ENCODE data around the gene TMEM54. TPM values are rescaled to one million over a fixed set of nuclear protein-coding genes. Genes with fewer than 3 reads are reported as not detected.

Gene TMEM54
- total and polyA plus RNA-seq, 3 experiments from 2014 or later: 2.5 to 2.6 TPM; not detected in 1

DNA sequence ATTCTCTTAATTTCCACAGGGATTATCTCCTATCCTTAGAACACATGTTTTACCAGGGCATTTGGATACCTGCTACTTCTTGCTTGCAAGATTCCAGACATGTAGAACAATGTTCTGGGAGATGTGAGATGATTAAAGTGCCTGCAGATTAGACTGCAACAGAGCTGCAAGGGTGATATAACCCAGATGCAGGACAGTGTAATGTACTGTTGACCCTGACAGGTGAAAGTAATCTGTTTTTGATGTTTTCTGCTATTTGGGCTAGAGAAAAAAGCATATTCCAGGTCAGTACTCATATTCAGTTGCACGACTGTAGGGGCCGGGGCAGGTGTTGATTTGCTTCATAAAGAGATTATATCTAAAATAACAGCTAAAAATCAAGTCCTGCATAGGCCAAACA, 27.1 kb upstream of the TMEM54 start:
- CTCF ChIA-PET: interaction anchor here (0.9 to 2.8 kb wide), 2 partner anchors 126 to 128 kb away, joined by 3 to 9 read pairs; no protein-coding TSS in a partner anchor
- peaks cover 17% of the 10 kb centered on the region for H3K4me1 ChIP-seq (ENCODE audit: insufficient read depth, low read length)
- POLR2A ChIA-PET: no interaction called here

DNA sequence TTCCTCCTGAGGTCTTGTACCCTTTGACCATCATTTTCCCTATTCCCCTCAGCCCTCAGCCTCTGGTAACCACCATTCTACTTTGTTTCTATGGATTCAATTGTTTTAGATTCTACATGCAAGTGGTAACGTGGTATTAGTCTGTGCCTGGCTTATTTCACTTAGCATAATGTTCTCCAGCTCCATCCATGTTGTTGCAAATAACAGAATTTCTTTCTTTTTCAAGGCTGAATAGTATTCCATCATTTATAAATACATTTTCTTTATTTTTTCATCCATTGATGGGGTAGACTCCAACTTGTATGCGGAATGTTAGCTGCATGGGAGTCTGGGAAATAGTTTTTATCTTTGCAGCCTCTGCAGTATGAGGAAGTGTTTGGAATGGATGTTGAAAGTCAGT, 26.3 kb upstream of the TMEM54 start:
- peaks cover 27% of the 10 kb centered on the region for H3K27me3 ChIP-seq (ENCODE audit: insufficient read depth, low read length, poor library complexity, severe bottlenecking)
- H3K36me3 ChIP-seq (ENCODE audit: insufficient read depth, low read length): no peaks in the 10 kb centered on the region
- peaks cover 40 to 46% of the 10 kb centered on the region in 2 donors for H3K27me3 Mint-ChIP-seq
- H3K9me3 Mint-ChIP-seq: no peaks in the 10 kb centered on the region
- no peak for DNase-seq
- no peak overlapping the region for H3K27ac ChIP-seq (ENCODE audit: low read depth, low read length)
- no peak overlapping the region for H3K4me3 ChIP-seq (ENCODE audit: low read length)
- H3K4me1 Mint-ChIP-seq: peaks cover 15 to 24% (median 15%) of the 10 kb centered on the region in 3 donors
- no peak overlapping the region for H3K27ac Mint-ChIP-seq
- peaks cover 0 to 4% (median 2%) of the 10 kb centered on the region in 3 donors for H3K36me3 Mint-ChIP-seq
- POLR2A ChIA-PET: no interaction called here
- CTCF ChIA-PET: interaction anchor here (2.8 kb wide), 1 partner anchor 129 kb away, joined by 9 read pairs; no protein-coding TSS in a partner anchor
- peaks cover 17% of the 10 kb centered on the region for H3K4me1 ChIP-seq (ENCODE audit: insufficient read depth, low read length)
- H3K4me3 Mint-ChIP-seq: no peak overlapping the region
- H3K9me3 ChIP-seq (ENCODE audit: low read length): no peaks in the 10 kb centered on the region

More for the DNA sequence above, 27.1 kb upstream of the TMEM54 start:
- Histone ChIP-seq H3K27ac (ENCODE audit: low read depth, low read length) (no peak overlapping the region), H3K36me3 (ENCODE audit: insufficient read depth, low read length) (no peaks in the 10 kb centered on the region), H3K27me3 (ENCODE audit: insufficient read depth, low read length, poor library complexity, severe bottlenecking) (peaks cover 23% of the 10 kb centered on the region), H3K4me3 (ENCODE audit: low read length) (no peak overlapping the region), H3K9me3 (ENCODE audit: low read length) (no peaks in the 10 kb centered on the region)
- Mint-ChIP-seq H3K4me1 (peaks cover 15 to 24% (median 15%) of the 10 kb centered on the region in 3 donors), H3K4me3 (no peak overlapping the region), H3K9me3 (no peaks in the 10 kb centered on the region), H3K27me3 (peaks cover 33 to 37% of the 10 kb centered on the region in 2 donors), H3K27ac (no peak overlapping the region), H3K36me3 (peaks cover 0 to 4% (median 2%) of the 10 kb centered on the region in 3 donors)
- no peak for DNase-seq

DNA sequence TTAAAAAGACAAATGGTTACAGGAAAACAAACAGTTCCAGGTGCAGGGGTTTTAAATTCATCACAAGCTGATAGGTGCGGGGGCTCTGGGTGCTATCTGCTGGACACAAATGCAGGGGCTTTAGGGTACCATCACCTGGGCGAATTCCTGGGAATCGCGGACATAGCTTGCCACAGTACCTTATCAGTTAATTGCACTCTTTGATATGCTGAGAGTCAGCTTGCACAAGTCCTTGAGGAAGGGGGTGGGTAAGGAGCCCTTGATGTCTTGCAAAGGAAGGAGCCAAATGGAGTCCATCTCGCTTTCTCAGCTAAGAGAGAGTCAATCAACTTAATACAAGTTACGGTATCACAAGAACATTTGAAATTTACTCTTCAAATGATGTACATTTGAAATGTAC, 25.4 kb upstream of the TMEM54 start:
- H3K9me3 Mint-ChIP-seq: no peaks in the 10 kb centered on the region
- peaks cover 0 to 4% (median 2%) of the 10 kb centered on the region in 3 donors for H3K36me3 Mint-ChIP-seq
- peaks cover 17% of the 10 kb centered on the region for H3K4me1 ChIP-seq (ENCODE audit: insufficient read depth, low read length)
- no peak overlapping the region for H3K4me3 ChIP-seq (ENCODE audit: low read length)
- no peaks in the 10 kb centered on the region for H3K9me3 ChIP-seq (ENCODE audit: low read length)
- H3K36me3 ChIP-seq (ENCODE audit: insufficient read depth, low read length): no peaks in the 10 kb centered on the region
- H3K27me3 ChIP-seq (ENCODE audit: insufficient read depth, low read length, poor library complexity, severe bottlenecking): peaks cover 34% of the 10 kb centered on the region
- peak overlapping the region in 1 of 7 donors; percentile 33 for H3K4me3 Mint-ChIP-seq
- peaks cover 48 to 52% of the 10 kb centered on the region in 2 donors for H3K27me3 Mint-ChIP-seq
- no peak for DNase-seq
- ChIA-PET POLR2A (interaction anchor here (0.7 kb wide), 1 partner anchor 201 kb away, joined by 6 read pairs; no protein-coding TSS in a partner anchor), CTCF (interaction anchor here (0.5 kb wide), 1 partner anchor 329 kb away, joined by 4 read pairs; no protein-coding TSS in a partner anchor)
- H3K27ac Mint-ChIP-seq: no peak overlapping the region
- H3K27ac ChIP-seq (ENCODE audit: low read depth, low read length): no peak overlapping the region
- H3K4me1 Mint-ChIP-seq: peaks cover 15 to 24% (median 15%) of the 10 kb centered on the region in 3 donors

DNA sequence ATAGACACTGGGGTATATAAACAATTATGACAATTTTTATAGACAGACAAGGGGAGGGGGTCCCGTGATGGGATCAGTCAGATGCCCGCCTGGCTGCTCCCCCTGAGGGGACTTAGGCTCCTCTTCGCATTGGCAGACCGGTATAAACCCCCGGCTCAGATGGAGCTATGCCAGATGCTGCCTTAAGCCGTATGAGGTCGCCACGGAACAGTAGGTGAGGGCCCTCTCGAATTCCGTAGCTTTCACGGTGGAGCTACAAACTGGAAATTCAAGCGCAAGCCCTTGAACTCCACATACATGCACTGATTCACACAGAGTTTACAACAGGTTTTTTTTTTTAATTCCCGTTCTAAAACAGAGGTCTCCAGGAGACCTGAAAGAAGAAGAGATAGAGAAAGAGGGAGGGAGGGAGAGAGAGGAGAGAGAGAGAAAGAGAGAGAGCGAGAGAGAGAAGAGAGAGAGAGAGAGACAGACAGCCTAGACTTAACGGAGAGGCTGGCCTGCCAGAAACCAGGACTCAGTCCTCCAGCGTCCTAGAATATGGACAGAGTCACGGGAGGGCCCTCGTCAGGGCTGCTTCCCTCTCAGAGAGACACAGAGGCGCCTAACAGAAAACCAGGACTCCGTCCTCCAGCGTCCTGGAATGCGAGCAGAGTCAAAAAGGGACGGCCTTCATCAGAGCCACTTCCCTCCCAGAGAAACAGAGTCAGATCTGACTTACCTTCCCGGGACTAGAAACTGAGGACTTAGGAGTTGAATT, 24.4 kb upstream of the TMEM54 start:
- no peaks in the 10 kb centered on the region for H3K9me3 ChIP-seq (ENCODE audit: low read length)
- peak in 2 of 5 donors; percentile 17 to 54 for DNase-seq
- H3K27me3 ChIP-seq (ENCODE audit: insufficient read depth, low read length, poor library complexity, severe bottlenecking): peaks cover 40% of the 10 kb centered on the region
- no peak overlapping the region for H3K27ac ChIP-seq (ENCODE audit: low read depth, low read length)
- Mint-ChIP-seq H3K4me3 (peak overlapping the region in 6 of 7 donors; percentile 26 to 63 (median 44)), H3K4me1 (peaks cover 15 to 24% (median 15%) of the 10 kb centered on the region in 3 donors), H3K36me3 (peaks cover 0 to 4% (median 2%) of the 10 kb centered on the region in 3 donors), H3K27me3 (peaks cover 50 to 60% of the 10 kb centered on the region in 2 donors), H3K27ac (peak overlapping the region in 2 of 8 donors; percentile 6 to 15), H3K9me3 (no peaks in the 10 kb centered on the region)
- ChIA-PET POLR2A (interaction anchor here (0.6 to 0.7 kb wide), 2 partner anchors 39 to 202 kb away, joined by 3 to 6 read pairs; partner anchors contain the start of gene RNF19B), CTCF (interaction anchor here (0.8 to 1.1 kb wide), 2 partner anchors 27 to 129 kb away, joined by 3 read pairs; no protein-coding TSS in a partner anchor)
- no peaks in the 10 kb centered on the region for H3K36me3 ChIP-seq (ENCODE audit: insufficient read depth, low read length)
- H3K4me3 ChIP-seq (ENCODE audit: low read length): no peak overlapping the region
- H3K4me1 ChIP-seq (ENCODE audit: insufficient read depth, low read length): peaks cover 17% of the 10 kb centered on the region

DNA sequence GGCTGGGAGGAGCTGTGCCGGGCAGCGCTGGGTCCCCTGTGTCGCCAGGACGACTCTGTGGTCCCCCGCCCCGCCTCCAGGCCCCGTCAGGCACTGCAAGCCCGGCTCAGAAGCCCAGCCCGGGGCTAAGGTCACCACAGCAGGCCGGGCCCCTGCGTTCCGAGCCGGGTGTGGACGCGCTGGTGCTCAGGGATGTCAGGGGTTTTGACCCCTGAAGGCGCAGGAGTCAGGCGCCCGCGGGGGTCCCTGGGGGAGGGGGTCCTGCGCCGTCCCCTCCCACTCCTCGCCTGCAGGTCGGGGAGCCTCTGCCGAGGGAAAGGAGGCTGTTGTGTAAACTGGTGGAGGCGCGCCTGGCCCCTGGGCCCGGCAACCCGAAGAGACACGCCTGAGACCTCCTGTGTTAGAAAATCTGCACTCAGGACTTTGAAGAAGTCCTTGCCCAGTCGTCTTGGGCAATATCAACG, 23.7 kb upstream of the TMEM54 start:
- no peak overlapping the region for H3K27ac ChIP-seq (ENCODE audit: low read depth, low read length)
- H3K36me3 ChIP-seq (ENCODE audit: insufficient read depth, low read length): no peaks in the 10 kb centered on the region
- H3K27me3 ChIP-seq (ENCODE audit: insufficient read depth, low read length, poor library complexity, severe bottlenecking): peaks cover 43% of the 10 kb centered on the region
- H3K27me3 Mint-ChIP-seq: peaks cover 55 to 65% of the 10 kb centered on the region in 2 donors
- DNase-seq: no peak
- H3K27ac Mint-ChIP-seq: peak overlapping the region in 3 of 8 donors; percentile 1 to 15 (median 6)
- H3K9me3 Mint-ChIP-seq: no peaks in the 10 kb centered on the region
- CTCF ChIA-PET: interaction anchor here (0.8 to 1.1 kb wide), 2 partner anchors 27 to 130 kb away, joined by 3 read pairs; no protein-coding TSS in a partner anchor
- H3K4me3 ChIP-seq (ENCODE audit: low read length): no peak overlapping the region
- POLR2A ChIA-PET: interaction anchor here (0.6 kb wide), 1 partner anchor 40 kb away, joined by 3 read pairs; the partner anchor contains the start of gene RNF19B
- H3K4me1 ChIP-seq (ENCODE audit: insufficient read depth, low read length): peaks cover 17% of the 10 kb centered on the region
- H3K4me1 Mint-ChIP-seq: peaks cover 15 to 24% (median 15%) of the 10 kb centered on the region in 3 donors
- H3K36me3 Mint-ChIP-seq: peaks cover 0 to 4% (median 2%) of the 10 kb centered on the region in 3 donors
- H3K9me3 ChIP-seq (ENCODE audit: low read length): no peaks in the 10 kb centered on the region
- H3K4me3 Mint-ChIP-seq: peak overlapping the region in 5 of 7 donors; percentile 16 to 58 (median 40)

DNA sequence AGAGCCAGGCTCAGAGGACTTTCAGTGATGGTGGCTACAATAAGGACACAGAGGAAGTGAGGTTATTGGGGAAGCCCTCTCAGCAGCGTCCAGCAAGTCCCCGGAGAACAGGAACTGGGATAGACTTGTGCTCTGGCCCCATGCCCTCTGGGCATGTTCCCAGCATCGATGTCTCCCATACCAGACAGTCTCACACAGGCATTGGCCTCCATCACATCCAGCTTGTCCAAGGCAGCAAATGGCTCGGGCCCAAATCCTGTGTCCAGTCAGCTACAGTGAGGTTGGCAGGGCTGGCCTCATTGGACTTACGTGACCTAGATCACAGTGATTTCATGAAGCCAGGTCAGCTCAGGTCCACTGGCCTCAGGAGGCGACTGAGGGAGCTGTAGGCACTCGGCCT, 19.6 kb upstream of the TMEM54 start:
- CTCF ChIA-PET: no interaction called here
- peaks cover 57 to 74% of the 10 kb centered on the region in 2 donors for H3K27me3 Mint-ChIP-seq
- Histone ChIP-seq H3K27me3 (ENCODE audit: insufficient read depth, low read length, poor library complexity, severe bottlenecking) (peaks cover 48% of the 10 kb centered on the region), H3K36me3 (ENCODE audit: insufficient read depth, low read length) (no peaks in the 10 kb centered on the region), H3K4me1 (ENCODE audit: insufficient read depth, low read length) (peaks cover 14% of the 10 kb centered on the region), H3K27ac (ENCODE audit: low read depth, low read length) (no peak overlapping the region), H3K4me3 (ENCODE audit: low read length) (no peak overlapping the region), H3K9me3 (ENCODE audit: low read length) (no peaks in the 10 kb centered on the region)
- peaks cover 0 to 4% (median 2%) of the 10 kb centered on the region in 3 donors for H3K36me3 Mint-ChIP-seq
- no peak overlapping the region for H3K27ac Mint-ChIP-seq
- H3K9me3 Mint-ChIP-seq: no peaks in the 10 kb centered on the region
- H3K4me3 Mint-ChIP-seq: no peak overlapping the region
- H3K4me1 Mint-ChIP-seq: peaks cover 21 to 28% (median 23%) of the 10 kb centered on the region in 3 donors
- no peak for DNase-seq
- POLR2A ChIA-PET: no interaction called here

DNA sequence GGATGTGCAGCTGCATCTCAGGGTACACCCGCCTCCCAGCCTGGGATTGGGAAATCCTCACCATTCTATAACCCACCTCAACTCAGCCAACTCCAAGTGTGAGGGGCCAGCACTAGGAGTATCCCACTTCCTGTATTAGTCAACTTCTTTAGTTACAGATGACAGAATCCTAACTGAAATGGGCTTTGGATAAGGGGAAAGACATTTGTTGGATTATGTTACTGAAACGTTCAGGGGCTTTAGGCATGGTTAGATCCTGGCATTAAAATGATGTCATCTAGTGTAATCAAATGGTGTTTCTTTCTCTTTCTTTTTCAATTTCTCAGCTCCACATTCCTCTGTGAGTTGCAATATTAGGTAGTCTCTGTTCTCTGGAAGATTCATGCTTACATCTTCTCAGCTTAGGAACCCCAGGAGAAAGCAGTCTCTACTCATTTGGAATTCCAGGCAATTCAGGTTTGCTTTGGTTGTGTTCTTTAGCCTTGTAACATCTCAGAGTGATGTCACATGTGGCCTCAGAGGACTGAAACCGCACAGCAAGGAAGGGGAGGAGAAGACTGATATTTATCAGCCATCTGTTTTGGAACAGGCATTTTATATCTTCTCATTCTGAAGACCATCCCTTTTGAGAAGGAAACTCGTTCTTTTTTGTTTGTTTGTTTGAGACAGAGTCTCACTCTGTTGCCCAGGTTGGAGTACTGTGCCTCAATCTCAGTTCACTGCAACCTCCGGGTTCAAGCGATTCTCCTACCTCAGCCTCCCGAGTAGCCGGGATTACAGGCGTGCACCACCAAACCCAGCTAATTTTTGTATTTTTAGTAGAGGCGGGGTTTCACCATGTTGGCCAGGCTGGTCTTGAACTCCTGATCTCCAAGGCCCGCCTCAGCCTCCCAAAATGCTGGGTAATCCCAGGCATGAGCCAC, 18.9 kb upstream of the TMEM54 start:
- Mint-ChIP-seq H3K27me3 (peaks cover 50 to 68% of the 10 kb centered on the region in 2 donors), H3K9me3 (no peaks in the 10 kb centered on the region), H3K4me1 (peaks cover 15 to 20% (median 16%) of the 10 kb centered on the region in 3 donors), H3K36me3 (peaks cover 0 to 4% (median 0%) of the 10 kb centered on the region in 3 donors), H3K4me3 (no peak overlapping the region), H3K27ac (peak overlapping the region in 1 of 8 donors; percentile 17)
- Histone ChIP-seq H3K36me3 (ENCODE audit: insufficient read depth, low read length) (no peaks in the 10 kb centered on the region), H3K4me3 (ENCODE audit: low read length) (no peak overlapping the region), H3K9me3 (ENCODE audit: low read length) (no peaks in the 10 kb centered on the region), H3K27me3 (ENCODE audit: insufficient read depth, low read length, poor library complexity, severe bottlenecking) (peaks cover 42% of the 10 kb centered on the region), H3K27ac (ENCODE audit: low read depth, low read length) (no peak overlapping the region), H3K4me1 (ENCODE audit: insufficient read depth, low read length) (peaks cover 7% of the 10 kb centered on the region)
- POLR2A ChIA-PET: interaction anchor here (0.6 kb wide), 1 partner anchor 273 kb away, joined by 4 read pairs; no protein-coding TSS in a partner anchor
- no peak for DNase-seq
- CTCF ChIA-PET: interaction anchor here (1.5 kb wide), 1 partner anchor 14 kb away, joined by 3 read pairs; no protein-coding TSS in a partner anchor

All from CD8-positive, alpha-beta memory T cell (primary cell).